OCI-LY7 (cell line): ENCODE data around the gene SPATA6. TPM values are rescaled to one million over a fixed set of nuclear protein-coding genes. Genes with fewer than 3 reads are reported as not detected.

Source experiments
- BruUV-seq: library from RNA; stranded (reverse); fragments of 400-500 nt; replicated peaks from 2 replicates; lab custom pipeline; 2021; lab: Mats Ljungman, UMichigan
- CTCF ChIA-PET: fragments of 300-600 bp; sonication (Branson Sonifier 250); formaldehyde crosslinking; loops from one replicate; lab custom pipeline; 2022; ENCODE audit warnings: antibody characterized with exemption; ENCODE audit not compliant: unreplicated experiment; lab: Charles Lee
- POLR2A ChIA-PET: fragments of 300-600 bp; sonication (Branson Sonifier 250); formaldehyde crosslinking; loops from one replicate; lab custom pipeline; 2022; ENCODE audit warnings: antibody characterized with exemption; lab: Charles Lee
- DNase-seq: peaks from one replicate; pipeline ENCODE4 v3.0.0-alpha.2; 2015; ENCODE audit warnings: low spot score
- H2AFZ ChIP-seq: fragments of 200-600 bp; sonication (generic), shearing (Covaris generic); 2 replicates; pipeline ENCODE4 v1.6.1; 2014; ENCODE audit warnings: mild to moderate bottlenecking, antibody characterized with exemption, low read length, moderate library complexity
- H3K27ac ChIP-seq: fragments of 200-600 bp; sonication (generic); 2 replicates; pipeline ENCODE4 v1.5.1; 2014; ENCODE audit warnings: mixed run types, low read depth, mild to moderate bottlenecking, moderate library complexity, low read length, inconsistent platforms; ENCODE audit not compliant: poor library complexity, severe bottlenecking
- H3K36me3 ChIP-seq: fragments of 200-600 bp; sonication (generic); 2 replicates; pipeline ENCODE4 v1.6.1; 2014; ENCODE audit warnings: mild to moderate bottlenecking, antibody characterized with exemption, low read length, moderate library complexity, mixed read lengths; ENCODE audit not compliant: insufficient read depth
- H3K4me1 ChIP-seq: fragments of 200-600 bp; sonication (generic); 2 replicates; pipeline ENCODE4 v1.5.1; 2014; ENCODE audit warnings: mild to moderate bottlenecking, low read length; ENCODE audit not compliant: insufficient read depth, poor library complexity, severe bottlenecking
- H3K4me2 ChIP-seq: fragments of 200-600 bp; sonication (generic); 2 replicates; pipeline ENCODE4 v1.6.1; 2014; ENCODE audit warnings: mild to moderate bottlenecking, low read length
- H3K4me3 ChIP-seq: fragments of 200-600 bp; sonication (generic); 2 replicates; pipeline ENCODE4 v1.5.1; 2014; ENCODE audit warnings: mild to moderate bottlenecking, low read depth, low read length; ENCODE audit not compliant: poor library complexity, severe bottlenecking
- H3K79me2 ChIP-seq: fragments of 200-600 bp; sonication (generic); 2 replicates; pipeline ENCODE4 v1.6.1; 2016; ENCODE audit warnings: low read depth, mild to moderate bottlenecking, low read length, moderate library complexity, mixed read lengths; ENCODE audit not compliant: insufficient read depth
- H3K9me2 ChIP-seq: fragments of 200-600 bp; sonication (generic); 2 replicates; pipeline ENCODE4 v1.6.1; 2016; ENCODE audit warnings: mild to moderate bottlenecking, low read length, mixed read lengths; ENCODE audit not compliant: insufficient read depth
- H3K9me3 ChIP-seq: fragments of 200-600 bp; sonication (generic); 2 replicates; pipeline ENCODE4 v1.6.1; 2014; ENCODE audit warnings: mild to moderate bottlenecking, mixed run types, low read length, mixed read lengths
- H4K20me1 ChIP-seq: fragments of 200-600 bp; sonication (generic); 2 replicates; pipeline ENCODE4 v1.6.1; 2014; ENCODE audit warnings: mild to moderate bottlenecking, antibody characterized with exemption, low read length, moderate library complexity, mixed read lengths; ENCODE audit not compliant: insufficient read depth
- EZH2phosphoT487 ChIP-seq: fragments of 200-600 bp; sonication (generic); IDR thresholded peaks from 2 replicates; pipeline ENCODE4 v1.6.1; 2018; ENCODE audit warnings: low read depth, borderline replicate concordance, mild to moderate bottlenecking, mixed run types, antibody characterized with exemption, low read length, moderate library complexity, mixed read lengths
- intact Hi-C: fragments of 100-400 bp; cut with micrococcal nuclease; formaldehyde crosslinking; loops from one replicate; pipeline ENCODE4 v1.10.0; 2022; ENCODE audit not compliant: unreplicated experiment
- small RNA-seq: library from RNA; depleted of rRNA; stranded (forward); fragments of <200 nt; gene quantifications from one replicate; pipeline ENCODE3, GENCODE V24; 2014
- total RNA-seq, 2 experiments: library from RNA; depleted of rRNA in 1 of 2; stranded (reverse); fragments of >200 nt in 1 of 2; shearing (Covaris generic) in 1 of 2; gene quantifications; 2 replicates each; pipeline ENCODE4 v1.2.3, GENCODE V29; 2014 to 2022
- TF ChIP-seq, protein P1 (sequence below): fragments of 200-600 bp; sonication (generic); conservative IDR thresholded peaks from 2 replicates; pipeline ENCODE4 v1.5.1; 2014; ENCODE audit warnings: mild to moderate bottlenecking, antibody characterized with exemption, low read length, moderate library complexity, mixed read lengths

SPATA6 gene
- total RNA-seq, 2 experiments from 2014 or later = 2.5 TPM; not detected in 1

DNA sequence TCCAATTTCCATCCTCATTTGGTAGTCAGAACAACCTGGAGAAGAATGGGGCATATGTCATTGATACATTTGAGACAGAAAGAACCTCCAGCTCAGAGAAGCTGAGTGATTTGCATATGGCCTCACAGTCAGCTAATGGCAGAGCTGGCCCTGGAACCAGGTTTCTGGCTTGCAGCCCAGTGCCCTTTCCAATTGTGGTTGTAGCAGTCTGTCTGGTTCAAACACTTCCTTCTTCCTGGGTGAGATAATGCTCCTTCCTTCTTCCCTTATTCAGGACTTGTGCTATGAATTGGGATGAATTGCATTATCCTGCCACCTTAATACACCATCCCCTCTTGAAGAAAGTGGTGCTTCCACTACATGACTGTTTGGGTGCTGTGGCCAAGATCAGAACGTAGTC is 225.3 kb downstream of the SPATA6 start:
- H3K36me3 ChIP-seq = no peaks in the 10 kb centered on the region
- no peak overlapping the region for H3K27ac ChIP-seq
- no peaks in the 10 kb centered on the region for H4K20me1 ChIP-seq
- BruUV-seq = no TSS peak
- H3K4me1 ChIP-seq = no peaks in the 10 kb centered on the region
- no peak overlapping the region for H2AFZ ChIP-seq
- no peak overlapping the region for H3K4me2 ChIP-seq
- intact Hi-C loops = no loop called here
- H3K9me2 ChIP-seq = no peaks in the 10 kb centered on the region
- TF ChIP-seq, protein P1, sequence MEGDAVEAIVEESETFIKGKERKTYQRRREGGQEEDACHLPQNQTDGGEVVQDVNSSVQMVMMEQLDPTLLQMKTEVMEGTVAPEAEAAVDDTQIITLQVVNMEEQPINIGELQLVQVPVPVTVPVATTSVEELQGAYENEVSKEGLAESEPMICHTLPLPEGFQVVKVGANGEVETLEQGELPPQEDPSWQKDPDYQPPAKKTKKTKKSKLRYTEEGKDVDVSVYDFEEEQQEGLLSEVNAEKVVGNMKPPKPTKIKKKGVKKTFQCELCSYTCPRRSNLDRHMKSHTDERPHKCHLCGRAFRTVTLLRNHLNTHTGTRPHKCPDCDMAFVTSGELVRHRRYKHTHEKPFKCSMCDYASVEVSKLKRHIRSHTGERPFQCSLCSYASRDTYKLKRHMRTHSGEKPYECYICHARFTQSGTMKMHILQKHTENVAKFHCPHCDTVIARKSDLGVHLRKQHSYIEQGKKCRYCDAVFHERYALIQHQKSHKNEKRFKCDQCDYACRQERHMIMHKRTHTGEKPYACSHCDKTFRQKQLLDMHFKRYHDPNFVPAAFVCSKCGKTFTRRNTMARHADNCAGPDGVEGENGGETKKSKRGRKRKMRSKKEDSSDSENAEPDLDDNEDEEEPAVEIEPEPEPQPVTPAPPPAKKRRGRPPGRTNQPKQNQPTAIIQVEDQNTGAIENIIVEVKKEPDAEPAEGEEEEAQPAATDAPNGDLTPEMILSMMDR = no peak
- no peak for TF ChIP-seq EZH2phosphoT487
- no peaks in the 10 kb centered on the region for H3K9me3 ChIP-seq
- ChIA-PET CTCF (no interaction called here), POLR2A (no interaction called here)
- H3K79me2 ChIP-seq = no peaks in the 10 kb centered on the region
- no peak overlapping the region for H3K4me3 ChIP-seq
- DNase-seq = no peak

Small RNA genes lying within 50 kb of the gene (small RNA-seq; reads per million reads assigned to genes)
- gene RNU4-61P = not detected
- gene RNU6-723P = not detected

Other genes with a start within 250 kb of the SPATA6 start
- not detected in 2 replicates for gene SLC5A9, start 249.5 kb downstream of the SPATA6 start, total RNA-seq (2014; rRNA removed; shearing (Covaris generic))
- gene SLC5A9, start 249.5 kb downstream of the SPATA6 start, total RNA-seq (2022) = not detected in 2 replicates